CD14-positive monocyte (primary cell): ENCODE measurements around the gene CAPSL. TPM values are rescaled to one million over a fixed set of nuclear protein-coding genes. Genes with fewer than 3 reads are reported as not detected.

ENCODE experiments used
- DNase-seq, 3 donors: peaks; one replicate each; pipeline ENCODE4 v3.0.0-alpha.2; 2011 to 2022
- H2AFZ ChIP-seq: 2 replicates; pipeline ENCODE4 v1.6.0; 2012; ENCODE audit warnings: mild to moderate bottlenecking, low read depth, low read length, inconsistent platforms; ENCODE audit not compliant: insufficient read depth, poor library complexity, severe bottlenecking
- H3K27ac ChIP-seq, 2 donors: 1 replicate in 1 of 2; 2 replicates in 1 of 2; pipeline ENCODE4 v1.5.1; 2012 to 2013; ENCODE audit warnings: low read length in 2 of 2, control low read depth in 1 of 2, inconsistent platforms in 1 of 2, low read depth in 1 of 2, mild to moderate bottlenecking in 1 of 2
- H3K27me3 ChIP-seq, 2 donors: one replicate each; pipeline versions ENCODE4 v1.6.0 to v1.6.1; 2011 to 2013; ENCODE audit warnings: low read length in 2 of 2; ENCODE audit not compliant: control insufficient read depth in 2 of 2, insufficient read depth in 2 of 2
- H3K36me3 ChIP-seq, 2 donors: replicated peaks in 1 of 2; 1 replicate in 1 of 2; 2 replicates in 1 of 2; pipeline versions ENCODE4 v1.5.1 to v1.6.1; 2012 to 2013; ENCODE audit warnings: low read length in 2 of 2, control low read depth in 1 of 2, inconsistent platforms in 1 of 2, mild to moderate bottlenecking in 1 of 2; ENCODE audit not compliant: insufficient read depth in 2 of 2, control insufficient read depth in 1 of 2
- H3K4me1 ChIP-seq, 2 donors: 1 replicate in 1 of 2; 2 replicates in 1 of 2; pipeline versions ENCODE4 v1.5.1 to v1.6.1; 2012 to 2013; ENCODE audit warnings: low read length in 2 of 2, control low read depth in 1 of 2, inconsistent platforms in 1 of 2, mild to moderate bottlenecking in 1 of 2, moderate library complexity in 1 of 2; ENCODE audit not compliant: insufficient read depth in 2 of 2, control insufficient read depth in 1 of 2
- H3K4me2 ChIP-seq: replicated peaks from 2 replicates; pipeline ENCODE3; 2012; ENCODE audit warnings: low read length, moderate library complexity, mild to moderate bottlenecking; ENCODE audit not compliant: poor library complexity, severe bottlenecking; ENCODE audit errors: extremely low read depth
- H3K4me3 ChIP-seq, 3 experiments: fragments of 200-600 bp in 1 of 3; sonication (generic) in 1 of 3; replicated peaks in 1 of 3; 1 replicate in 2 of 3; 2 replicates in 1 of 3; pipeline ENCODE4 v1.5.1; 2011 to 2013; ENCODE audit warnings: low read length in 3 of 3, mild to moderate bottlenecking in 3 of 3, control low read depth in 2 of 3, low read depth in 2 of 3, inconsistent platforms in 1 of 3, moderate library complexity in 1 of 3
- H3K79me2 ChIP-seq: 2 replicates; pipeline ENCODE4 v1.6.0; 2012; ENCODE audit warnings: mild to moderate bottlenecking, control low read depth, inconsistent platforms, low read length, moderate library complexity; ENCODE audit not compliant: insufficient read depth
- H3K9ac ChIP-seq: 2 replicates; pipeline ENCODE4 v1.6.0; 2017; ENCODE audit warnings: low read length, mild to moderate bottlenecking; ENCODE audit not compliant: insufficient read depth, poor library complexity, severe bottlenecking
- H3K9me3 ChIP-seq, 2 donors: replicated peaks in 1 of 2; 1 replicate in 1 of 2; 2 replicates in 1 of 2; pipeline versions ENCODE4 v1.5.1 to v1.6.1; 2012 to 2013; ENCODE audit warnings: low read length in 2 of 2, control low read depth in 1 of 2; ENCODE audit not compliant: control insufficient read depth in 1 of 2, insufficient read depth in 1 of 2
- H4K20me1 ChIP-seq: 2 replicates; pipeline ENCODE4 v1.6.0; 2012; ENCODE audit warnings: mild to moderate bottlenecking, low read length, control low read depth, moderate library complexity; ENCODE audit not compliant: insufficient read depth
- H3K27ac Mint-ChIP-seq, 7 donors: one replicate each; pipeline ENCODE4 v1.8.0; 2020; ENCODE audit warnings: mild to moderate bottlenecking in 7 of 7, mixed read lengths in 7 of 7, moderate library complexity in 6 of 7, inconsistent platforms in 2 of 7
- H3K27me3 Mint-ChIP-seq, 3 donors: one replicate each; pipeline ENCODE4 v1.8.0; 2021 to 2022; ENCODE audit warnings: low read depth in 3 of 3, mild to moderate bottlenecking in 3 of 3, mixed read lengths in 3 of 3, moderate library complexity in 3 of 3, inconsistent platforms in 1 of 3
- H3K36me3 Mint-ChIP-seq, 2 donors: one replicate each; pipeline ENCODE4 v1.8.0; 2020; ENCODE audit warnings: mixed read lengths in 2 of 2, inconsistent platforms in 1 of 2, mild to moderate bottlenecking in 1 of 2
- H3K4me1 Mint-ChIP-seq: one replicate; pipeline ENCODE4 v1.8.0; 2020; ENCODE audit warnings: mild to moderate bottlenecking, mixed read lengths
- H3K4me3 Mint-ChIP-seq, 2 donors: one replicate each; pipeline ENCODE4 v1.8.0; 2020; ENCODE audit warnings: mild to moderate bottlenecking in 2 of 2, mixed read lengths in 2 of 2, moderate library complexity in 1 of 2
- H3K9me3 Mint-ChIP-seq, 7 donors: one replicate each; pipeline ENCODE4 v1.8.0; 2020 to 2022; ENCODE audit warnings: mixed read lengths in 7 of 7, mild to moderate bottlenecking in 6 of 7, moderate library complexity in 6 of 7, inconsistent platforms in 2 of 7
- WGBS: methylation state at CpG from one replicate; pipeline ENCODE4 v1.1.5; 2013; ENCODE audit warnings: missing lambda C conversion rate; ENCODE audit not compliant: insufficient coverage; 5-methylcytosine and 5-hydroxymethylcytosine counted together
- intact Hi-C, 2 donors: fragments of 100-400 bp; cut with micrococcal nuclease; formaldehyde crosslinking; loops; one replicate each; pipeline versions ENCODE4 v1.15.0 to v1.15.1; 2023
- polyA plus RNA-seq, 3 donors: library from polyadenylated mRNA; depleted of rRNA in 1 of 3; unstranded in 2 of 3; stranded (reverse) in 1 of 3; fragments of 300-500 nt in 2 of 3; fragments of >200 nt in 1 of 3; fragmentation: Illumina TruSeq in 2 of 3; gene quantifications; 1 replicate in 2 of 3; 2 replicates in 1 of 3; pipeline ENCODE4 v1.2.3, GENCODE V29; 2012 to 2021
- TF ChIP-seq, protein P1 (sequence below): fragments of 200-600 bp; IDR thresholded peaks from one replicate; pipeline ENCODE4 v1.8.0; 2022; ENCODE audit warnings: antibody characterized with exemption, mild to moderate bottlenecking

CAPSL gene
- polyA plus RNA-seq, 3 donors = not detected

DNA sequence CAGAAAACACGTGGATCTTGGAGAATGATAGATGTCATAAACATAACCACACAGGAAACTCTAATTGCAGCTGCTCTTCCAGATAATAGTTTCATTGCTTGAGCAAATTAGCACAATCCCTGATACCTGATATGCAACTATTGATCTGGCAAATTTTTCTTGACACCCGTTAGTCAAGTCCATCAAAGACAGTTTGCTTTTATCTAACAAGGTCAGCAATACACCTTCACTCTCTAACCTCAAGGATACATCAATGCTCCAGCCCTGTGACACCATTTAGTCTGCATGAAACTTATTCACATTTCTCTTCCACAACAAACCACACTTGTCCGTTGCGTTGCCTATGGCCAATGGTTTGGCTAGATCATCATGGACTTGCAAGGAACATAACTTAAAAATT, 36.1 kb upstream of the CAPSL start:
- intact Hi-C loops = no loop called here
- no peak overlapping the region for H3K27ac ChIP-seq
- no peak overlapping the region for H3K4me3 ChIP-seq
- H3K4me2 ChIP-seq = no peak overlapping the region
- no peak for DNase-seq
- WGBS = 100% methylated on average over 1 of the region's 4 CpGs
- TF ChIP-seq, protein P1, sequence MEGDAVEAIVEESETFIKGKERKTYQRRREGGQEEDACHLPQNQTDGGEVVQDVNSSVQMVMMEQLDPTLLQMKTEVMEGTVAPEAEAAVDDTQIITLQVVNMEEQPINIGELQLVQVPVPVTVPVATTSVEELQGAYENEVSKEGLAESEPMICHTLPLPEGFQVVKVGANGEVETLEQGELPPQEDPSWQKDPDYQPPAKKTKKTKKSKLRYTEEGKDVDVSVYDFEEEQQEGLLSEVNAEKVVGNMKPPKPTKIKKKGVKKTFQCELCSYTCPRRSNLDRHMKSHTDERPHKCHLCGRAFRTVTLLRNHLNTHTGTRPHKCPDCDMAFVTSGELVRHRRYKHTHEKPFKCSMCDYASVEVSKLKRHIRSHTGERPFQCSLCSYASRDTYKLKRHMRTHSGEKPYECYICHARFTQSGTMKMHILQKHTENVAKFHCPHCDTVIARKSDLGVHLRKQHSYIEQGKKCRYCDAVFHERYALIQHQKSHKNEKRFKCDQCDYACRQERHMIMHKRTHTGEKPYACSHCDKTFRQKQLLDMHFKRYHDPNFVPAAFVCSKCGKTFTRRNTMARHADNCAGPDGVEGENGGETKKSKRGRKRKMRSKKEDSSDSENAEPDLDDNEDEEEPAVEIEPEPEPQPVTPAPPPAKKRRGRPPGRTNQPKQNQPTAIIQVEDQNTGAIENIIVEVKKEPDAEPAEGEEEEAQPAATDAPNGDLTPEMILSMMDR = no peak
- H3K27me3 ChIP-seq = no peaks in the 10 kb centered on the region
- H3K9ac ChIP-seq = no peak overlapping the region
- Mint-ChIP-seq H3K27ac (no peak overlapping the region), H3K9me3 (peaks cover 2 to 18% (median 13%) of the 10 kb centered on the region in 7 donors), H3K4me3 (no peak overlapping the region), H3K27me3 (peaks cover 1 to 7% (median 3%) of the 10 kb centered on the region in 3 donors), H3K4me1 (peaks cover 9% of the 10 kb centered on the region), H3K36me3 (no peaks in the 10 kb centered on the region)
- H3K4me1 ChIP-seq = peaks cover 2 to 5% of the 10 kb centered on the region in 2 donors
- no peaks in the 10 kb centered on the region for H3K79me2 ChIP-seq
- H4K20me1 ChIP-seq = no peaks in the 10 kb centered on the region
- no peak overlapping the region for H2AFZ ChIP-seq
- H3K9me3 ChIP-seq = peaks cover 0 to 2% of the 10 kb centered on the region in 2 donors
- no peaks in the 10 kb centered on the region for H3K36me3 ChIP-seq

DNA sequence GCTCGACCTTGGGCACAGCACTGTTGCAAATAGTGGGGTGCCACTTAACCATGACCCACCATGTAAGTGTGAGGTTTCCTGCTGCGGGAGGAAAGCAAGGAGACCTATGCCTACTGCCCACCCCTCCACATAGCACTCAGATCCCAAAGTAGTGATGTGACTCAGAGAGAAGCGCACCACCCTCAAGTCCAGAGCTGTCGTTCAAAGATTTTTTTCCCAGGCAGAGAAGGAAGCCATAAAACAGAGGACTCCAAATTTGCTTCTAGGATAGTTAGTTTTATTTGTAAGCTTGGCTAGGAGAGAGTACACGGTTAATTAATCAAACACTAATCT, 33.4 kb upstream of the CAPSL start:
- no peaks in the 10 kb centered on the region for H3K27me3 ChIP-seq
- TF ChIP-seq, protein P1 = no peak
- no peak for DNase-seq
- Mint-ChIP-seq H3K27me3 (peaks cover 0 to 12% (median 3%) of the 10 kb centered on the region in 3 donors), H3K36me3 (no peaks in the 10 kb centered on the region), H3K27ac (peak overlapping the region in 1 of 7 donors; percentile 59), H3K9me3 (peaks cover 2 to 17% (median 11%) of the 10 kb centered on the region in 7 donors), H3K4me3 (no peak overlapping the region), H3K4me1 (no peaks in the 10 kb centered on the region)
- no peak overlapping the region for H3K9ac ChIP-seq
- no peaks in the 10 kb centered on the region for H3K9me3 ChIP-seq
- H3K4me1 ChIP-seq = no peaks in the 10 kb centered on the region
- no peak overlapping the region for H2AFZ ChIP-seq
- no peaks in the 10 kb centered on the region for H3K36me3 ChIP-seq
- H3K4me2 ChIP-seq = no peak overlapping the region
- no CpG with 5 or more reads among the region's 5 CpGs for WGBS
- intact Hi-C loops = no loop called here
- no peaks in the 10 kb centered on the region for H3K79me2 ChIP-seq
- H4K20me1 ChIP-seq = no peaks in the 10 kb centered on the region
- no peak overlapping the region for H3K27ac ChIP-seq
- H3K4me3 ChIP-seq = no peak overlapping the region
